H1 (cell line): ENCODE measurements around the gene PCBP4. TPM values are rescaled to one million over a fixed set of nuclear protein-coding genes. Genes with fewer than 3 reads are reported as not detected.
A peak's percentile ranks its signal among the peaks of the same experiment; 100 is the strongest.

ENCODE experiments used
- CEBPB ChIP-seq: IDR thresholded peaks from 2 replicates; pipeline ENCODE4 v1.6.1; 2012; ENCODE audit warnings: low read depth, low read length
- KDM1A ChIP-seq: fragments of 200-600, 300-600 bp; sonication (generic); IDR thresholded peaks from 2 replicates; pipeline ENCODE4 v1.7.1; 2016; ENCODE audit warnings: mild to moderate bottlenecking, low read length, borderline replicate concordance
- KDM5A ChIP-seq: fragments of 200-600 bp; IDR thresholded peaks from 2 replicates; pipeline ENCODE4 v1.7.1; 2012; ENCODE audit warnings: mild to moderate bottlenecking, low read length, inconsistent platforms, mixed read lengths
- RAD21 ChIP-seq, 2 experiments: IDR thresholded peaks in 1 of 2; conservative IDR thresholded peaks in 1 of 2; 2 replicates each; pipeline ENCODE4 v1.6.1; 2011; ENCODE audit warnings: low read depth in 2 of 2, low read length in 2 of 2, improper control_type of control experiment in 1 of 2, inconsistent platforms in 1 of 2, mild to moderate bottlenecking in 1 of 2, moderate library complexity in 1 of 2
- RFX5 ChIP-seq: IDR thresholded peaks from 2 replicates; pipeline ENCODE4 v1.6.1; 2011; ENCODE audit warnings: low read depth, low read length, improper control_type of control experiment, borderline replicate concordance
- TCF12 ChIP-seq: IDR thresholded peaks from 2 replicates; pipeline ENCODE4 v1.6.1; 2011; ENCODE audit warnings: low read depth, mild to moderate bottlenecking, low read length
- TEAD4 ChIP-seq: IDR thresholded peaks from 2 replicates; pipeline ENCODE4 v1.6.1; 2012; ENCODE audit warnings: low read depth, low read length, inconsistent platforms, mixed read lengths
- ZNF274 ChIP-seq: IDR thresholded peaks from 2 replicates; pipeline ENCODE4 v1.7.0; 2012; ENCODE audit warnings: low read length, borderline replicate concordance; ENCODE audit errors: extremely low read depth
- polyA plus RNA-seq, 7 experiments: library from polyadenylated mRNA; depleted of rRNA in 3 of 7; stranded (reverse) in 5 of 7; unstranded in 2 of 7; fragments of >200 nt in 5 of 7; fragments of 200-250 nt in 2 of 7; gene quantifications; 1 replicate in 5 of 7; 2 replicates in 1 of 7; 4 replicates in 1 of 7; pipeline versions ENCODE4 v1.2.1 to v1.2.3, GENCODE V29; 2011 to 2013; ENCODE audit warnings: missing spikeins in 2 of 7, mixed read lengths in 2 of 7
- total RNA-seq: library from RNA; stranded (reverse); fragmentation: NEBNext Ultra II Directional; extraction: Animal tissue kit (Norgen Biotek cat#: 25700); gene quantifications from 2 replicates; pipeline ENCODE4 v1.2.1, GENCODE V29; 2021
- TF ChIP-seq, protein P1 (sequence below): fragments of 300-600 bp; sonication (generic); IDR thresholded peaks from 2 replicates; pipeline ENCODE4 v1.7.1; 2012; ENCODE audit warnings: low read length, moderate library complexity, mild to moderate bottlenecking, inconsistent platforms; ENCODE audit not compliant: insufficient replicate concordance
- TF ChIP-seq, protein P2 (sequence below): IDR thresholded peaks from 2 replicates; pipeline ENCODE4 v1.6.1; 2012; ENCODE audit warnings: inconsistent platforms

Gene PCBP4
- total and polyA plus RNA-seq, 2 of the 8 experiments (the other 6 are each of a cell fraction or from before 2014, with no cell fraction given) = 16.4 to 34.1 TPM

DNA sequence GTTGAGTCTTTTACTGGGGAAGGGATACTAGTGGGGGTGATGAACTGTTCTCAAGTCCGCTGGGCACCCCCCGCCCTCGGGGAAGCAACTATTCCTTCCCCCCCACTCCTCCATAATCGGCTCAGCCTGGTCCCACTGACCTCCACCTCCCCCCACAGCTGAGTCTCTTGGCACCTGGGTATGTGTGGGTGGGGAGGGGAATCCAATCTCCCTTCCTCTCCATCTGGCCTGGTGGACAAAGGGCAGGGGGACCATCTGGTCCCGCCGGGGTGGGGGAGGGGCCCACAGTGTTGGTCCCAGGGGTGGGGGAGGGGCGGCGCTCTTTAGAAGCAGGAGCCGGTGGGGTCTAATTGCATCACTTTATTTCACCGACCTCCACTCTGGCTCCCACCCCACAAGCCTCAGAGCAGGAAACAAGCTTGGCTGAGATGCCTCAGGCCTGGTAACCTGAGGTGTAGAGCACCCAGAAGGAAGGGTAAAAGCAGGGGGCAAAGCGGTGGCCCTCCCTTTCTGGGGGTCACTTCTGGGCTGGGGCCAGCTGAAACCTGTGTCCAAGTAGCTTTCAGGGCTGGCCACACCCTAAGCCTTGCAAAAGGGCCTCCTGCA lies 1.0 kb upstream of the PCBP4 start (continued):
- TF ChIP-seq, protein P1, sequence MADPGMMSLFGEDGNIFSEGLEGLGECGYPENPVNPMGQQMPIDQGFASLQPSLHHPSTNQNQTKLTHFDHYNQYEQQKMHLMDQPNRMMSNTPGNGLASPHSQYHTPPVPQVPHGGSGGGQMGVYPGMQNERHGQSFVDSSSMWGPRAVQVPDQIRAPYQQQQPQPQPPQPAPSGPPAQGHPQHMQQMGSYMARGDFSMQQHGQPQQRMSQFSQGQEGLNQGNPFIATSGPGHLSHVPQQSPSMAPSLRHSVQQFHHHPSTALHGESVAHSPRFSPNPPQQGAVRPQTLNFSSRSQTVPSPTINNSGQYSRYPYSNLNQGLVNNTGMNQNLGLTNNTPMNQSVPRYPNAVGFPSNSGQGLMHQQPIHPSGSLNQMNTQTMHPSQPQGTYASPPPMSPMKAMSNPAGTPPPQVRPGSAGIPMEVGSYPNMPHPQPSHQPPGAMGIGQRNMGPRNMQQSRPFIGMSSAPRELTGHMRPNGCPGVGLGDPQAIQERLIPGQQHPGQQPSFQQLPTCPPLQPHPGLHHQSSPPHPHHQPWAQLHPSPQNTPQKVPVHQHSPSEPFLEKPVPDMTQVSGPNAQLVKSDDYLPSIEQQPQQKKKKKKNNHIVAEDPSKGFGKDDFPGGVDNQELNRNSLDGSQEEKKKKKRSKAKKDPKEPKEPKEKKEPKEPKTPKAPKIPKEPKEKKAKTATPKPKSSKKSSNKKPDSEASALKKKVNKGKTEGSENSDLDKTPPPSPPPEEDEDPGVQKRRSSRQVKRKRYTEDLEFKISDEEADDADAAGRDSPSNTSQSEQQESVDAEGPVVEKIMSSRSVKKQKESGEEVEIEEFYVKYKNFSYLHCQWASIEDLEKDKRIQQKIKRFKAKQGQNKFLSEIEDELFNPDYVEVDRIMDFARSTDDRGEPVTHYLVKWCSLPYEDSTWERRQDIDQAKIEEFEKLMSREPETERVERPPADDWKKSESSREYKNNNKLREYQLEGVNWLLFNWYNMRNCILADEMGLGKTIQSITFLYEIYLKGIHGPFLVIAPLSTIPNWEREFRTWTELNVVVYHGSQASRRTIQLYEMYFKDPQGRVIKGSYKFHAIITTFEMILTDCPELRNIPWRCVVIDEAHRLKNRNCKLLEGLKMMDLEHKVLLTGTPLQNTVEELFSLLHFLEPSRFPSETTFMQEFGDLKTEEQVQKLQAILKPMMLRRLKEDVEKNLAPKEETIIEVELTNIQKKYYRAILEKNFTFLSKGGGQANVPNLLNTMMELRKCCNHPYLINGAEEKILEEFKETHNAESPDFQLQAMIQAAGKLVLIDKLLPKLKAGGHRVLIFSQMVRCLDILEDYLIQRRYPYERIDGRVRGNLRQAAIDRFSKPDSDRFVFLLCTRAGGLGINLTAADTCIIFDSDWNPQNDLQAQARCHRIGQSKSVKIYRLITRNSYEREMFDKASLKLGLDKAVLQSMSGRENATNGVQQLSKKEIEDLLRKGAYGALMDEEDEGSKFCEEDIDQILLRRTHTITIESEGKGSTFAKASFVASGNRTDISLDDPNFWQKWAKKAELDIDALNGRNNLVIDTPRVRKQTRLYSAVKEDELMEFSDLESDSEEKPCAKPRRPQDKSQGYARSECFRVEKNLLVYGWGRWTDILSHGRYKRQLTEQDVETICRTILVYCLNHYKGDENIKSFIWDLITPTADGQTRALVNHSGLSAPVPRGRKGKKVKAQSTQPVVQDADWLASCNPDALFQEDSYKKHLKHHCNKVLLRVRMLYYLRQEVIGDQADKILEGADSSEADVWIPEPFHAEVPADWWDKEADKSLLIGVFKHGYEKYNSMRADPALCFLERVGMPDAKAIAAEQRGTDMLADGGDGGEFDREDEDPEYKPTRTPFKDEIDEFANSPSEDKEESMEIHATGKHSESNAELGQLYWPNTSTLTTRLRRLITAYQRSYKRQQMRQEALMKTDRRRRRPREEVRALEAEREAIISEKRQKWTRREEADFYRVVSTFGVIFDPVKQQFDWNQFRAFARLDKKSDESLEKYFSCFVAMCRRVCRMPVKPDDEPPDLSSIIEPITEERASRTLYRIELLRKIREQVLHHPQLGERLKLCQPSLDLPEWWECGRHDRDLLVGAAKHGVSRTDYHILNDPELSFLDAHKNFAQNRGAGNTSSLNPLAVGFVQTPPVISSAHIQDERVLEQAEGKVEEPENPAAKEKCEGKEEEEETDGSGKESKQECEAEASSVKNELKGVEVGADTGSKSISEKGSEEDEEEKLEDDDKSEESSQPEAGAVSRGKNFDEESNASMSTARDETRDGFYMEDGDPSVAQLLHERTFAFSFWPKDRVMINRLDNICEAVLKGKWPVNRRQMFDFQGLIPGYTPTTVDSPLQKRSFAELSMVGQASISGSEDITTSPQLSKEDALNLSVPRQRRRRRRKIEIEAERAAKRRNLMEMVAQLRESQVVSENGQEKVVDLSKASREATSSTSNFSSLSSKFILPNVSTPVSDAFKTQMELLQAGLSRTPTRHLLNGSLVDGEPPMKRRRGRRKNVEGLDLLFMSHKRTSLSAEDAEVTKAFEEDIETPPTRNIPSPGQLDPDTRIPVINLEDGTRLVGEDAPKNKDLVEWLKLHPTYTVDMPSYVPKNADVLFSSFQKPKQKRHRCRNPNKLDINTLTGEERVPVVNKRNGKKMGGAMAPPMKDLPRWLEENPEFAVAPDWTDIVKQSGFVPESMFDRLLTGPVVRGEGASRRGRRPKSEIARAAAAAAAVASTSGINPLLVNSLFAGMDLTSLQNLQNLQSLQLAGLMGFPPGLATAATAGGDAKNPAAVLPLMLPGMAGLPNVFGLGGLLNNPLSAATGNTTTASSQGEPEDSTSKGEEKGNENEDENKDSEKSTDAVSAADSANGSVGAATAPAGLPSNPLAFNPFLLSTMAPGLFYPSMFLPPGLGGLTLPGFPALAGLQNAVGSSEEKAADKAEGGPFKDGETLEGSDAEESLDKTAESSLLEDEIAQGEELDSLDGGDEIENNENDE = no peak
- TF ChIP-seq KDM5A (no peak), CEBPB (peak; percentile 76), RAD21 (IDR thresholded peaks at IDR 0.05 in 1 of 2, conservative IDR thresholded peaks at IDR 0.05 in 1 of 2; ENCODE audit: low read depth in 2 of 2, low read length in 2 of 2) (no peak), TCF12 (peak; percentile 90; the same call in 1 of the 2 replicates), TEAD4 (no peak), KDM1A (no peak), RFX5 (no peak), ZNF274 (no peak)
- TF ChIP-seq, protein P2, sequence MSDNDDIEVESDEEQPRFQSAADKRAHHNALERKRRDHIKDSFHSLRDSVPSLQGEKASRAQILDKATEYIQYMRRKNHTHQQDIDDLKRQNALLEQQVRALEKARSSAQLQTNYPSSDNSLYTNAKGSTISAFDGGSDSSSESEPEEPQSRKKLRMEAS = peak; percentile 50; the same call in 1 of the 2 replicates
